HG02763 (cell line): ENCODE results near the gene CNIH1.
"Not testable (repeated sequence)": the region's sequence is repeated elsewhere in the genome, so short reads cannot be mapped to it uniquely, and the experiment has no call there.

ENCODE experiments used
- ATAC-seq: cut with Tn5 transposase; IDR thresholded peaks from one replicate; pipeline ENCODE4 v1.9.1; 2021; ENCODE audit warnings: mild to moderate bottlenecking, moderate library complexity; ENCODE audit not compliant: unreplicated experiment

The CNIH1 gene

DNA sequence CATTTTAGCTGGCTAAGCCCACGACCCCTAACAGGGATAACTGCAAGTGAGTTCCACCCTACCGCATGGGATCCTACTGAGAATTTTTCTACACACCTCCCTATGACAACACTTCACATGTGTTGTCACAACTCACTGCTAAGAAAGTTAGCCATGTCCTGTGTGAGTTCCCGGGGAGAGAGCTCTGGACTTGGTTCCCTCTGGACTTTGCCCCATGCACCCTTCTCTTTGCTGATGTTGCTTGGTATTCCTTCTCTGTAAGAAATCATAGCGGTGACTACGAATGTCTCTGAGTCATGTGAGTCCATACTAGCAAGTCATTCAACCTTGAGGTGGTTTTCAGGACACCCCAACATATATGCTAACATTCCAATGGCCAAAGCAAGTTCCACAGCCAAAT, 53.8 kb downstream of the CNIH1 start:
- ATAC-seq, result no peak

DNA sequence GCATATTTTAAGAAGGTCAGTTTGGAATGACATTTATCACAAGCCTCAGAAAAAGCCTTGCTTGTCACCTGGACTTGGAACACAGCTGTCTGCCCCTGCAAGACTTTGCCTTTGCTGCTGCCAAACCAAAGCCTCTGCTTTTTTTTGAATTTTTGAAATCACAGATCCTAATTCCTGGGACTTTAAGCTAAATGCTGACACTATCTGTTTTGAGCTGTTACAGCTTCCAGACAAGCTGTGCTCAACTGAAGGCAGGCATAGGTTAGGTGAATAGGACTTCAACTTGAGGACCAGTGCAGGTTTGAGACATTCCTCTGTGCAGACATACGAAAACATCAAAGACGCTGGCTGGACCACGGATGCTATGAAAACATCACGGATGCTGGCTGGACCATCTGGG, 55.6 kb downstream of the CNIH1 start:
- no peak for ATAC-seq

DNA sequence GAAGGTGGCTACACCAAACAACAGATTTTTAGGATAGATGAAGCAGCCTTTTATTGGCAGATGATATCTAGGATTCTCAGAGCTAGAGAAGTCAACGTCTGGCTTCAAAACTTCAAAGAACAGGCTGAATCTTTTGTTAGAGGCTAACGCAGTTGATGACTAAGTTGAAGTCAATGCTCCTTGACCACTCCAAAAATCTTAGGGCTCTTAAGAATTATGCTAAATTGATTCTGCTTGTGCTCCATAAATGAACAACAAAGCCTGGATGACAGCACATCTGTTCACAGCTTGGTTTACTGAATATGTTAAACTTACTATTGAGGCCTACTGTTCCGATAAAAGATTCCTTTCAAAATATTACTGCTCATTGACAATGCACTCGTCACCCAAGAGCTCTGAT, 57.3 kb downstream of the CNIH1 start:
- ATAC-seq, result no peak

DNA sequence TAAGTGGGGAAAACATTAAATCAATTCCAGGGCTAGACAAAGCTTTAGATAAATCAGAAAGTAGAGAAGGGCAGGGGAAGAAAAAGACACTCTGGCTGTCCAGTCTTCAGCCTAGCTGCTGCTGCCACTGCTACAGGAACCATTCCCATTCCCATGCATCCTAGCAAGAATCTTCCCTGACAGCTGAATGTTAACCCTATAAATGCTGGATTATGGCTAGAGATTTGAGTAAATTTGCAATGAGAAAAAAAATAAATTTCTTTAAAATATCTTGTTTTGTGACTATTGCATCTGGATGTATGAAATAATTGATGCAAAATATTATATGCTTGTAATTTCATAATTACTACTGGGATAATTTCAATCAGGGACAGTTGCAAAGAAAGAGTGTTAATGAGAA, 59.4 kb downstream of the CNIH1 start:
- ATAC-seq, result no peak

DNA sequence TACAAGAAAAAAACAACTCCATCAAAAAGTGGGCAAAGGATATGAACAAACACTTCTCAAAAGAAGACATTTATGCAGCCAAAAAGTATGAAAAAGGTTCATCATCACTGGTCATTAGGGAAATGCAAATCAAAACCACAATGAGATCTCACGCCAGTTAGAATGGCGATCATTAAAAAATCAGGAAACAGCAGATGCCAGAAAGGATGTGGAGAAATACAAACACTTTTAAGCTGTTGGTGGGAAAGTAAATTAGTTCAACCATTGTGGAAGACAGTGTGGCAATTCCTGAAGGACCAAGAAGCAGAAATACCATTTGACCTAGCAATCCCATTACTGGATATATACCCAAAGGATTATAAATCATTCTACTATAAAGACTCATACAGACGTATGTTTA, 60.6 kb downstream of the CNIH1 start:
- ATAC-seq, result not testable (repeated sequence)

DNA sequence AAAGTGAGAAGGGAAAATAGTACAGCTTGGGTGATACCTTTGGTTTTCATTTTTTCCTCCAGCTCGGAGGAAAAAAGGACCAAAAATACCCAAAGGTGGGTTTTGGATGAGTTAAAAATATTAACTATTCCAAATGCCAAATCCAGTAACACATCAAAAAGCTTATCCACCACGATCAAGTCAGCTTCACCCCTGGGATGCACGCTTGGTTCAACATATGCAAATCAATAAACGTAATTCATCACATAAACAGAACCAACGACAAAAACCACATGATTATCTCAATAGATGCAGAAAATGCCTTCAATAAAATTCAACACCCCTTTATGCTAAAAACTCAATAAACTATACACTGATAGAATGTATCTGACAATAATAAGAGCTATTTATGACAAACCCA, 62.3 kb downstream of the CNIH1 start:
- ATAC-seq, result not testable (repeated sequence)

DNA sequence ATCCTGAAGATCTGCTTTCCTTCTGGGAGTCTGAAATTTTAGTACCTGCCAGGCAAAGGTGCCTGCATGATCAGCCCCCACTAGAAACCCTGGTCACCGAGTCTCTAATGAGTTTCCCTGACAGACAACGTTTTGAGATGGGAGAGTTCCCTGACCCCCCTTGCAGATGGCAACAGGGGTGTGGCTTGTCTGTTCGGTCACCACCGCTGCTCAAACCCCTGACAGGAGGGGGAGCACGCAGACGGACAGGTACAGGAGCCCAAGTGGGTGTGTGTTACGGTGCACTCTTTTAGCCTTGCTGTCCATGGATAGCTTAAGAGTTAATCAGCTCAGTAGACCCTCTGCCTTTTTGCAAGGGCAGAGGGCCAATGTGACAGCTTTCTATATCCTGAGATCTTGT, 63.7 kb downstream of the CNIH1 start:
- ATAC-seq, result no peak

DNA sequence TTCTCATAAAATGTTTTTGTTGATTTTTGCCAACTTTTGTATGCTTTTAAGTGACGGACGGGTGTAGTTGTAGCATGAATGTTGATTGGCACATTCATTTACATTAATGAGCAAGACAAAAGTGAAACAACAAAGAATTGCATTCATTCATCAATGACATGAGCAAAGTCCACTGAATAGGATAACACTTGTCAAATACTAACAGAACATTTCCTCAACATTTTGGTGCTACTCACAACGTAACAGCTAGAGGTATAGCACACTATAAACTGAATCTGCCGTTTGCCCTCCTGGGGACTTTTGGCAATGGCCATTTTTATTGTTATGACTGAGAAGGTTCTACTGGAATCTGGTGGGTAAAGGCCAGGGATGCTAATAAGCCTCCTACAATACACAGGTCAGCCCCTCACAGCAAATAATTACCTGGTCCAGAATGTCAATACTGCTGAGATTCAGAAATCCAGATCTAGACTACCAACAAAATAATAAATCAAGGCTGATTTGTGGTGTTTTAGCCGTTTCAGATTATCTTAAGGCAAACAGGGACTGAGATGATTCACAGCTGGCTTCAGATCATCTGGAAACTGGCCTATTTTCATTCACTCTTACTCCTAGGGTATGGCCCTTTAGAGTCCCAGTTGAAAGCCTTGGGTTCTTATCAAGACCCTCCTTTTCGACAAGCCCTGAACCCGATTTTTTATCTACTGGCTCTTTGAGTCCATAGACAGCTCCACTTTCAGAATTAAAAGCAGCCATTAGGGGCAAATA, 66.9 kb downstream of the CNIH1 start:
- no peak for ATAC-seq
